A673 (cell line): Measurements from ENCODE around the gene CLCF1.

Experiments
- CTCF ChIP-seq: fragments of 300-800, 200-600 bp; sonication (generic); conservative IDR thresholded peaks from 2 replicates; pipeline ENCODE4 v1.5.1; 2017; ENCODE audit warnings: low read depth, mild to moderate bottlenecking, antibody characterized with exemption, low read length, moderate library complexity, mixed read lengths
- EZH2 ChIP-seq: fragments of 200-600 bp; sonication (generic); IDR thresholded peaks from 2 replicates; pipeline ENCODE4 v1.6.1; 2017; ENCODE audit warnings: borderline replicate concordance, low read depth, mild to moderate bottlenecking, mixed read lengths, antibody characterized with exemption, low read length; ENCODE audit not compliant: poor library complexity, severe bottlenecking

- TF ChIP-seq CTCF (no peak), EZH2 (no peak)
Observed at GRCh38 chr11:67357831-67358670, 15.3 kb downstream of the CLCF1 start.
